HG02884 (cell line): ENCODE data around the gene LMBR1.
"Not testable (repeated sequence)": the region's sequence is repeated elsewhere in the genome, so short reads cannot be mapped to it uniquely, and the experiment has no call there.

Experiments
- ATAC-seq: cut with Tn5 transposase; IDR thresholded peaks from one replicate; pipeline ENCODE4 v1.9.1; 2021; ENCODE audit warnings: mild to moderate bottlenecking, moderate library complexity; ENCODE audit not compliant: unreplicated experiment

Gene LMBR1

DNA sequence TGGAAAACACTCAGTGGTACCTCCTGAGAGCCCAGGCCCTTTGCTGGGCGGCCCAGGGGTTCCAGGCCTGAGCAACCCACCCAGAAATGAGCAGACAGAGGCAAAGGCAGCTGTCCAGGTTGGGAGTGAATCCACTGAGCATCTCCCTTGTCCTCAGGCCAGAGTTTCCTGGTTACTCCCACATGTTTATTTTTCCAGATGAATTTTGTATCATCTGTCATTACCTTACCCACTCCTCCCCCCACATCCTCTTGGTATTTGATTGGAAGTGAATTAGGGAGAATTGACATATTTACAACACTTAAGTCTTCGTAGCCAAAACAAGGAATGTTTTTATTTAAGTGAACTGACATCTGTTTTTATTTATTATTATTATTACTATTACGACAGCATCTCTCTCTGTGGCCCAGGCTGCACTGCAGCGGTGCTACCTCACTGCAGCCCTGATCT is 13.2 kb upstream of the LMBR1 start:
- no peak for ATAC-seq

DNA sequence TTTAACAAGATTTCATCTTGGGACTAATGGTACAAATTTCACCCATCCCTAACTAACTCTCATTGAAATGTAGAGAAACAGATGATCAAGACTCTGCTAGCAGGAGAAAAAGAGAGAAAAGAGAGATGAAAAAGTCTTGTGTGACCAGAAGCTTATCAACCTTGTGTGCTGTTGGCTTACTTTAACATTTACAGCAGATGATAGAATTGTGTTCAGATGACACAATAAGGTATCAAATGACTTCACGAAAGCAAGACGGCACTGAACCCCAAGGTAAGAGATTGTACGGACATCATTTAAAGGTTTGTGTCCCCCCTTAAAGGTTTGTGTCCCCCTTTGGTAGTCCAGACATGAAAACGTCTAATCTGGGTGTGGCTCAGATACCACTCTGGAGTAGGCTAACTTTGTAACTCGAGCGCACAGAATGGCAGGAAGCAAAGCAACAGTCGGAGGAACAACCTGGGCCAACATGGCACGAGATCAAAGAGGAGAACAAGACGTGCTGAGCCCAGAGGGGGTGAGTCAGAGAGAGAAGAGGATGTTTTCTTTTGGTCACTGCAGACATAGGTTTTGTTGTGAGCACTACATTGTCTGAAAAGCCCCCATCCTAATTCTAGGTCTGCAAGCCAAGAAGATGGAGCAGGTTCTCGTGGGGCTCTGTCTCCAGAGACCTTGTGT is 10.4 kb upstream of the LMBR1 start:
- no peak for ATAC-seq

DNA sequence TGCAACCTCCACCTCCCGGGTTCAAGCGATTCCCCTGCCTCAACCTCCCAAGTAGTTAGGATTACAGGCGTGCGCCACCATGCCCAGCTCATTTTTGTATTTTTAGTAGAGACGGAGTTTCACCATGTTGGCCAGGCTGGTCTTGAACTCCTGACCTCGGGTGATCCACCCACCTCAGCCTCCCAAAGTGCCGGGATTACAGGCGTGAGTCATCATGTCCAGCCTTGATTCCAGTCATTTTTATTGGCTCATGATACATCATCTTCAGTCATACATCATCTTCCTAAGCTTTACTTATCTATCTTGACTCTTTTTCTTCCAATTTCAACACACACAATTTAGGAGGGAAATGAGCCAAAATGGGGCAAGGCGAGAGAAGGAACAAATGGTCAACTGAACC is 7.1 kb upstream of the LMBR1 start:
- ATAC-seq: not testable (repeated sequence)

DNA sequence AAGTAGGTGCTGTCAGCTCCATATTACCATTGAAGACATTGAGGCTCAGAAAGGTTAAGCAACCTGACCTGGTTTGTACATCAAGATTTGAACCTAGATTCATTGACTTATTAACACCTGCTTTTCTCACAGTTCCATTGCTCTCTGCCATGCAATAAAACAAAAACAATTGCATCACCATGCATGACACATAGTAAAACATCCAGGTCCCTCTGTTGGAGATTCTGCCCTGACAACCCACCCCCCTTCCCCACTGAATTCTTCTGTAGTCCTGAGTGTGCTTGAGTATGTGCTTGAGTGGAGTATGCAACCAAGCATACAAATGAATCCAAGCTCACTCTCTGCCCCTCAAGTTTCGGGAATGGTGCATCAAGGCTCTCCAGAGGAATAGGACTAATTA is 6.0 kb upstream of the LMBR1 start:
- no peak for ATAC-seq

DNA sequence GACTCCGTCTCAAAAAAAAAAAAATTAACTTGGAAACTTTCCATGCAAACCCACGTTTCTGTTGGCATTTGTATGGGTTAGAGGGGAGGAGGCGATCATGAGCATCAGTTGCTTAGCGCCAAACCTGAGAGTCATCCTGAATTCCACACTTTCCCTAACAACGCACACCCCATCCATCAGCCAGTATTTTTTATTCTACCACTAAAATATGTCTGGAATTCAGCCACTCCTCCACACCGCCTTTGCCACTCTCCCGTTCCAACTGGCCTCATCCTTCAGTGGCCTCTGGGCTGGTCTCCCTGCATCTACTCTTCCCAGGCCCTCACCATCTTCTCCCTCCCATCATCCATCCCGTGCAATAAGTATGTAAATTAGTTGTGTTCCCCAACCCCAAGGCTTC is 4.7 kb upstream of the LMBR1 start:
- no peak for ATAC-seq

DNA sequence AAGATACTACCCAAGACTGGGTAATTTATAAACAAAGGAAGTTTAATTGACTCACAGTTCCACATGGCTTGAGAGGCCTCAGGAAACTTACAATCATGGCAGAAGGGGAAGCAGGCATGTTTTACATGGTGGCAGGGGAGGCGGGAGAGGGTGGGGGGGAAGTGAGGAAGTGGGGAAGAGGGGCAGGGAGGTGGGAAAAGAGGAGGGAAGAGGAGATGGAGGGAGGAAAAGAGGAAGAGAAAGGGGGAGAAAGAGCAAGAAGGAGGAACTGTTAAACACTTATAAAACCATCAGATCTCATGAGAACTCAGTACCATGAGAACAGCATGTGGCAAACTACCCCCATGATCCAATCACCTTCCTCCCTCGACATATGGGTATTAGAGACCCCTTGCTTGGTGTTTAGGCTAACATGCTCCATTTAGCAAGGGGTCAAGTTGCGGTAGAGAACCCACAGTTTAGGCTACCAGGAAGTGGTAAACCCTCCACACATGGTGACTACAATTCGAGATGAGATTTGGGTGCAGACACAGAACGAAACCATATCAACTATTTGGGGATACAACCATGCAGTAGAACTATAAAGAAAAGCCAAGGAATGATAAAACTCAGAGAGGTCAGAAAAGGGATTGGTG is 3.5 kb upstream of the LMBR1 start:
- ATAC-seq: peak; percentile 27

DNA sequence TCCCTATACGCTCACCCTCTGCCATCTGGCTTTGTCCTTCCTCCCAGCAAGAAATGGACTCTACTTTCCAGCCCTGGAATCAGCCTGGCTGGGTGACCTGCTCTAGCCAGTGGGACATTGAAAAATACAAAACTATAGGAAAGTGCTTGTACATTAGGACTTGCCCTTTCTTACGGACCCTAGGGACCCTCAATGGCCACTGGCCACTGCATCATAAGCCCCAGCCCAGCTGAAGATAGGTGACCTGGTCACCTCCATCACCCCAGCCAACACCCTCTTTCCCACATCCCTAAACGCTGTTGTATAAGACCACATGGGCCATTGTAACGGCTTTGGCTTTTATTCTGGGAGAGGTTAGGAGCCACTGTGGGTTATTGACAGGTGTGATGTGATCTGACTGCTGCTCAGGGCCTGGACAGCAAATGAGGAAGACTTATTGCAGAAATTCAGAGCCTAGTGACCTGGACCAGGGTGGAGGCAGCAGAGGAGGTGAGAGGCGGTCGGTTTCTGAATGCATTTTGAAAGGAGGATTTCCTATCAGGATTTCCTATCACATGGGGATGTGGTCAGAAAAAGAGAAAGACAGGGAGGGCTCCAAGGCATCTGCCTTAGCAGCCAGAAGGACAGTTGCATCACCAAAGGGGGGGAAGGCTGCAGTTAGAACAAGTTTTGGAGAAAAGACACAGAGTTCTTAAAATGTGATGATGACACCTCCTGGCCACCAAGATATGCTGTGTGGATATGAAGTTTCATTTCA is 2.2 kb upstream of the LMBR1 start:
- ATAC-seq: no peak

DNA sequence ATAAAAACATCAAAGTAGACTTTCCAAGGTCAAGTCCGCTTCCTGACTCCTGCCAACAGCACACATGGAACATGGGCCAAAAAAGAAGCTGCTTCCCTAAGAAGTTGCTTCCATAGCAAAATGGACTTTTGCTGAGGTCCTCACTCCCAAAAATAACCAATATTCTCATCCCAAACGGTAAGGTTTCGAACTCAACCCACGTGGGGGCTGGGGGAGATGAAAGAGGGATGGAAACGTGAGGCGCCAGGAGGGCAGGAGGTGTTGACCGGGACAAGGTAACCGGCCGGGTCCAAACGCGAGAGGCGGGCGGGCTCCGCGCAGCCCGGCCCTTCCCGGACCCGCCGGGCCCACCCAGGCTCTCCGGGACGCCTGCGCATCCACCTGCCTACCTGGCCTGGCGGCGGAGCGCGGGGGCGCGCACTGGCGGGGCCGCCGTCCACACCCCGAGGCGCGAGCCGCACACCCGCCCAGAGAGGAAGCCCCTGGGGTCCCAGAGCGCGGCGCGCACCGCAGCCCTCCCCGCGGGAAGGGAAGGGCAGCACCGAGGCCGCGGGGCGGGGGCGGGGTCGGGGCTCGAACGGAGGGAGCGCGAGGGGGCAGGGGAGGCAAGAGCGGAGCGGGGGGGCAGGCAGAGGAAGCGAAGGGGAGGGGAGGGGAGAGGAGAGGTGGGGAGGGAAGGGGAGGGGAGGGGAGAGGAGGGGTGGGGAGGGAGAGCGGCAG is 742 bp downstream of the LMBR1 start:
- ATAC-seq: peak; percentile 18

DNA sequence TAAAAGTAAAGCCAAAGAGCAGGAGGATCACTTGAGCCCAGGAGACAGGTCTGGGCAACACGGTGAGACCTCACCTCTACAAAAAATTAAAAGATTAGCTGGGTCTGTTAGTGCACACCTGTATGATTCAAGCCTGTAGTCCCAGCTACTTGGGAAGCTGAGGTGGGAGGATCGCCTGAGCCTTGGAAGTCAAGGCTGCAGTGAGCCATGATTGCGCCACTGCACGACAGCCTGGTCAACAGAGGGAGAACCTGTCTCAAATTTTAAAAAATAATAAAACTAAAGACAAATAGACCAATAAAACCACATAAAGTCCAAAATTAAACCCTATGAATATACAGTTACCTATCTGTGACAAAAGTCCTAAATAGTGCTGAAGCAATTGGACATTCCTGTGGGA is 3.2 kb downstream of the LMBR1 start:
- no peak for ATAC-seq

GRCh38 chr7:156889089-156889488 is 3.9 kb downstream of the LMBR1 start:
- no peak for ATAC-seq

GRCh38 chr7:156886020-156886795 is 6.8 kb downstream of the LMBR1 start:
- ATAC-seq: no peak

DNA sequence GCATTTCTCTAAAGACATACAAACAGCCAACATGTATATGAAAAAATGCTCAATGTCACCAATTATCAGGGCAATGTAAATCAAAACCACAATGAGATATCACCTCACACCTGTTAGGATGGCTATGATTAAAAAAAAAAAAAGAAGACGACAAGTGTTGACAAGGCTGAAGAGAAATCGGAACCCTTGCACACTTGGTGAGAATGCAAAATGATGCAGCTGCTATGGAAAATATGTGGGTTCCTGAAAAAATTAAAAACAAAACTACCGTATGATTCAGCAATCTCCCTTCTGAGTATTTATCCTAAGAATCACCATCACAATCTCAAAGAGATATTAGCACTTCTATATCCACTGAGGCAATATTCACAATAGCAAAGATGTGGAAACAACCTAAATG is 11.3 kb downstream of the LMBR1 start:
- ATAC-seq: no peak

- no peak for ATAC-seq
Measured at GRCh38 chr7:156875766-156876165, 17.2 kb downstream of the LMBR1 start.

- not testable (repeated sequence) for ATAC-seq
Measured at GRCh38 chr7:156868363-156868762, 24.6 kb downstream of the LMBR1 start.

GRCh38 chr7:156865493-156865892 is 27.5 kb downstream of the LMBR1 start:
- ATAC-seq: no peak

DNA sequence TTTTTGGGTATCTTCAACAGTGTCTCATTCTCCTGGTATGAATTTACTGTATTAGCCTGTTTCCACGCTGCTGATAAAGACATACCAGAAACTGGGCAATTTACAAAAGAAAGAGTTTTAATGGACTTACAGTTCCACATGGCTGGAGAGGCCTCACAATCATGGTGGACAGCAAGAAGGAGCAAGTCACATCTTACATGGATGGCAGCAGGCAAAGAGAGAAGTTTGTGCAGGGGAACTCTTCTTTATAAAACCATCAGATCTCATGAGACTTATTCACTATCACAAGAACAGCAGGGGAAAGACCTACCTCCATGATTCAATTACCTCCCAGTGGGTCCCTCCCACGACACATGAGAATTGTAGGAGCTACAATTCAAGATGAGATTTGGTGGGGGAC is 31.0 kb downstream of the LMBR1 start:
- ATAC-seq: not testable (repeated sequence)

- ATAC-seq: no peak
Measured at GRCh38 chr7:156861212-156861611, 31.8 kb downstream of the LMBR1 start.

GRCh38 chr7:156860099-156860498 is 32.9 kb downstream of the LMBR1 start:
- not testable (repeated sequence) for ATAC-seq

DNA sequence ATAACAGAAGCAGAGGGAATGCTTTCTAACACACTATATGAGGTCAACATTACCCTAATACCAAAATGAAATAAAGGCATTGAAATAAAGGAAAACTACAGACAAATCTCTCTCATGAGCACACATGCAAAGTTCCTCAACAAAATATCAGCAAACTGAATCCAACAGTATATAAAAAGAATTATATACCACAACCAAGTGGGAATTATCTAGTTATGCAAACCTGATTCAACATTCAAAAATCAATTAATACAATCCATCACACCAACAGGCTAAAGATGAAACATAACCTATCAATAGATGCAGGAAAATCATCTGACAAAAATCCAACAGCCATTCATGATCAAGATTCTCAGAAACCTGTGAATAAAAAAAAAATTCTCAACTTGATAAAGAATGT is 34.5 kb downstream of the LMBR1 start:
- ATAC-seq: no peak

DNA sequence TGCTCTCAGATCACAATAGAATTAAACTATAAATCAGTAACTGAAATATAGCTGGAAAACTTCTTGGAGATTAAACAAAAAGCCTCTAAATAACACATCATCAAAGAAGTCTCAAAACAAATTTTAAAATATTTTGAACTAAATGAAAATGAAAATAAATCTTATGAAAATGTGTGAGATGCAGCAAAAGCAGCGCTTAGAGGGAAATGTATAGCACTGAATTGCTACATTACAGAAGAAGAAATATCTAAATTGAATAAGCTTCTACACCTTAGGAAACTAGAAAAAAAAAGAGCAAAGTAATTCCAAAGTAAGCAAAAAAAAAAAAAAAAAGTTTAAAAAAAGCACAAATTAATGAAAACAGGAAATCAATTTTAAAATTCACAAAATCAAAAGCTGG is 35.2 kb downstream of the LMBR1 start:
- ATAC-seq: no peak

DNA sequence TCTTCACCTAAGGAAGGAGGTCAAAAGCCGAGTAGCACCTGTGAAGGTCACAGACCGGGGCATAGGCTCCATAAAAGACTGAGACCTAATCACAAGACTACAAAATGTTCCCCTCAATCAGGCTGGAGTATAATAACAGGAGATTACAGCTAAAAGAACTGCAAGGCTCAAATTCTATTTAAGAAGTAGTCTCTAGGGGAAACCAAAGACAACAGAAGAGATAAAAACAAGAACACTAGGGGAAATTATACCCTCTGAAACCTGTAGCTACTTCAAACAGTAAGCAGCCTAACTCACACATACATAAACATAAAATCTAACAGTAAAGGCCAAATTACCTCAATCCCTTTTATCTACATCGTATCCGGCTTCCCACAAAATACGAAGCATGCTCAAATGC is 38.3 kb downstream of the LMBR1 start:
- ATAC-seq: no peak
